Measurements from ENCODE around the gene KCNK13. TPM values are rescaled to one million over a fixed set of nuclear protein-coding genes. Genes with fewer than 3 reads are reported as not detected.

The KCNK13 gene
- 0.28 and 0.58 TPM in 2 replicates for total RNA-seq

GRCh38 chr14:90061685-90062126 is at the start of gene KCNK13:
Gene KCNK13 (plus strand): TSS chr14:90061994. CDS start chr14:90062206, 212 bp downstream.

Other genes starting within 250 kb of the KCNK13 start
- gene EFCAB11, start 107.3 kb upstream of the KCNK13 start, total RNA-seq: 5.6 and 7.9 TPM in 2 replicates
- 23.4 and 33.5 TPM in 2 replicates for gene TDP1, start 106.1 kb upstream of the KCNK13 start, total RNA-seq
- gene PSMC1, start 194.6 kb downstream of the KCNK13 start, total RNA-seq: 139 and 289 TPM in 2 replicates